HepG2 (cell line): ENCODE results near the gene PNMA8B.

Source experiments
- ARNT ChIP-seq: fragments of 450-650 bp; IDR thresholded peaks from 2 replicates; pipeline ENCODE4 v1.6.1; 2017
- CENPX ChIP-seq: sonication (generic); formaldehyde crosslinking; IDR thresholded peaks from 2 replicates; pipeline ENCODE4 v1.9.0; 2021; ENCODE audit warnings: mild to moderate bottlenecking, missing genetic modification reagents, moderate library complexity
- CTCF ChIP-seq: sonication (generic); formaldehyde crosslinking; IDR thresholded peaks from 2 replicates; pipeline ENCODE4 v1.5.0; 2020; ENCODE audit warnings: mild to moderate bottlenecking, missing genetic modification reagents, moderate library complexity
- FOXA1 ChIP-seq, 2 experiments: fragments of 450-650 bp in 1 of 2; sonication (generic) in 1 of 2; formaldehyde crosslinking in 1 of 2; IDR thresholded peaks; 2 replicates each; pipeline versions ENCODE4 v1.4.0 to v1.6.1; 2016 to 2020; ENCODE audit warnings: missing genetic modification reagents in 1 of 2
- SMAD1 ChIP-seq: sonication (generic); formaldehyde crosslinking; IDR thresholded peaks from 2 replicates; pipeline ENCODE4 v1.4.0; 2020; ENCODE audit warnings: missing genetic modification reagents, low read depth, mild to moderate bottlenecking, borderline replicate concordance
- TP53 ChIP-seq: sonication (generic); formaldehyde crosslinking; conservative IDR thresholded peaks from 2 replicates; pipeline ENCODE4 v1.4.0; 2020; ENCODE audit warnings: missing genetic modification reagents
- ZHX1 ChIP-seq: sonication (generic); formaldehyde crosslinking; IDR thresholded peaks from 2 replicates; pipeline ENCODE4 v1.8.1; 2022; ENCODE audit warnings: low read depth, mild to moderate bottlenecking, missing genetic modification reagents
- TF ChIP-seq, protein P1 (sequence below): IDR thresholded peaks from 2 replicates; pipeline ENCODE4 v1.6.1; 2016; ENCODE audit warnings: low read depth, missing genetic modification reagents, missing compliant biosample characterization

DNA sequence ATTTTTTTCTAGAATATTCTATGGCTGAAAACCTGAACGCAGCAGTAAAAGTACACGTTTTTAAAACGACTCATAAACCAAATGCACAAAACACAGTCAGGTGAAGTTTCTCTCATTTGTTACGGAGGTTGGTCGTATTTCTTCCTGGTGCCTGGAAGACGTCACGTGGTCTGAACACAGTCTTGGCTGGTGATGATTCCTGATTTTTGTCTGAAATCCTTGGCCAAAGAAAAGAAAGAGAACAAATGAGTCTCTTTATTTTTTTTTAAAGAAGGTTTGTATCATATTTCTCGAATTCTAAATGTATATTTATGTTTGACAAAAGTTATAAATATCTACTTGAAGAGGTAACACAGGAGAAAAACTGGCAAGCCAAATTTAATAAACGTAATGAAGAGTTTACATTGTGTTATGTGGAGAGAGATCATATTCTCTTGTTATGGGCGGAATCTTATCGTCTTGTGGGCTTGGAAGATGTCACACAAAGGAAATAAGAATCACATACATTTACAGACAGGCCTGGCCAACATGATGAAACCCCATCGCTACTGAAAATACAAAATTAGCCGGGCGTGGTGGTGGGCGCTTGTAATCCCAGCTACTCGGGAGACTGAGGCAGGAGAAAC lies 14.3 kb downstream of the PNMA8B start:
- TF ChIP-seq, protein P1, sequence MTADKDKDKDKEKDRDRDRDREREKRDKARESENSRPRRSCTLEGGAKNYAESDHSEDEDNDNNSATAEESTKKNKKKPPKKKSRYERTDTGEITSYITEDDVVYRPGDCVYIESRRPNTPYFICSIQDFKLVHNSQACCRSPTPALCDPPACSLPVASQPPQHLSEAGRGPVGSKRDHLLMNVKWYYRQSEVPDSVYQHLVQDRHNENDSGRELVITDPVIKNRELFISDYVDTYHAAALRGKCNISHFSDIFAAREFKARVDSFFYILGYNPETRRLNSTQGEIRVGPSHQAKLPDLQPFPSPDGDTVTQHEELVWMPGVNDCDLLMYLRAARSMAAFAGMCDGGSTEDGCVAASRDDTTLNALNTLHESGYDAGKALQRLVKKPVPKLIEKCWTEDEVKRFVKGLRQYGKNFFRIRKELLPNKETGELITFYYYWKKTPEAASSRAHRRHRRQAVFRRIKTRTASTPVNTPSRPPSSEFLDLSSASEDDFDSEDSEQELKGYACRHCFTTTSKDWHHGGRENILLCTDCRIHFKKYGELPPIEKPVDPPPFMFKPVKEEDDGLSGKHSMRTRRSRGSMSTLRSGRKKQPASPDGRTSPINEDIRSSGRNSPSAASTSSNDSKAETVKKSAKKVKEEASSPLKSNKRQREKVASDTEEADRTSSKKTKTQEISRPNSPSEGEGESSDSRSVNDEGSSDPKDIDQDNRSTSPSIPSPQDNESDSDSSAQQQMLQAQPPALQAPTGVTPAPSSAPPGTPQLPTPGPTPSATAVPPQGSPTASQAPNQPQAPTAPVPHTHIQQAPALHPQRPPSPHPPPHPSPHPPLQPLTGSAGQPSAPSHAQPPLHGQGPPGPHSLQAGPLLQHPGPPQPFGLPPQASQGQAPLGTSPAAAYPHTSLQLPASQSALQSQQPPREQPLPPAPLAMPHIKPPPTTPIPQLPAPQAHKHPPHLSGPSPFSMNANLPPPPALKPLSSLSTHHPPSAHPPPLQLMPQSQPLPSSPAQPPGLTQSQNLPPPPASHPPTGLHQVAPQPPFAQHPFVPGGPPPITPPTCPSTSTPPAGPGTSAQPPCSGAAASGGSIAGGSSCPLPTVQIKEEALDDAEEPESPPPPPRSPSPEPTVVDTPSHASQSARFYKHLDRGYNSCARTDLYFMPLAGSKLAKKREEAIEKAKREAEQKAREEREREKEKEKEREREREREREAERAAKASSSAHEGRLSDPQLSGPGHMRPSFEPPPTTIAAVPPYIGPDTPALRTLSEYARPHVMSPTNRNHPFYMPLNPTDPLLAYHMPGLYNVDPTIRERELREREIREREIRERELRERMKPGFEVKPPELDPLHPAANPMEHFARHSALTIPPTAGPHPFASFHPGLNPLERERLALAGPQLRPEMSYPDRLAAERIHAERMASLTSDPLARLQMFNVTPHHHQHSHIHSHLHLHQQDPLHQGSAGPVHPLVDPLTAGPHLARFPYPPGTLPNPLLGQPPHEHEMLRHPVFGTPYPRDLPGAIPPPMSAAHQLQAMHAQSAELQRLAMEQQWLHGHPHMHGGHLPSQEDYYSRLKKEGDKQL, result no peak
- no peak for TF ChIP-seq CENPX
- no peak for TF ChIP-seq FOXA1 (IDR thresholded peaks at IDR 0.05)
- no peak for TF ChIP-seq FOXA1 (CRISPR knock-in tag; IDR thresholded peaks at IDR 0.05)
- TF ChIP-seq CTCF (CRISPR knock-in tag), result no peak
- TF ChIP-seq ZHX1 (CRISPR knock-in tag), result no peak
- TF ChIP-seq SMAD1, result no peak
- TF ChIP-seq ARNT, result no peak
- TF ChIP-seq TP53, result no peak
